ENCODE measurements around the gene ADAMTSL5. TPM values are rescaled to one million over a fixed set of nuclear protein-coding genes. Genes with fewer than 3 reads are reported as not detected.
A peak's percentile ranks its signal among the peaks of the same experiment; 100 is the strongest.

ADAMTSL5 gene
- total and polyA plus RNA-seq, 2 of the 13 experiments (the other 11 are each of a cell fraction or from before 2014, with no cell fraction given) = 0.60 to 2.7 TPM

DNA sequence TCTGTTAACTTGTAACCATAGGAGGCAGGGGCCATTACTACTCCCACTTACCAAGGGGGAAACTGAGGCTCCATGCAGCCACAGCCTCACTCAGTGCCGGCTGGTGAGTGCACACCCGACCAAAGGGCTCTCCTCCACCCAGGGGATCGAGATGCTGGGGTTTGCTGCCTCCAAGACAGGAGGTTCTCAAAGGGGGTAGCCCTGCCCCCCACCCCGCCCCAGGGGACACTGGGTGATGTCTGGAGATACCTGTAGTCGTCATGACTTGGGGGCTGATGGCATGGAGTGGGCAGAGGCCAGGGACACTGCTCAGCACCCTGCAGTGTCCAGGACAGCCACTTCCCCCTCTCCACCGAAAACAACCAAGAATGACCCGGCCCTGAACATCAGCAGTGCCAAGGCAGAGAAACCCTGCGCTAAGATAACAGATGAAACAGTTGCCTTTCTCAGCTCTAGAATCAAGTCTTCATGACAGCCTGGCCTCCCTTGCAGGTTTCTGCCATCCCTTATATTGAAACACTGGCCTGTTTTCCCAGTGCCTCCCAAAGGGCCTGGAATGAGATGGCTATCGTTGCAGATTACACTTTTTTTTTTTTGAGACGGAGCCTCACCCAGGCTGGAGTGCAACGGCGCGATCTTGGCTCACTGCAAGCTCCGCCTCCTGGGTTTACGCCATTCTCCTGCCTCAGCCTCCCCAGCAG, 18.6 kb downstream of the ADAMTSL5 start (continued):
- no peak for TF ChIP-seq HMGXB3 (CRISPR knock-in tag; IDR thresholded peaks at IDR 0.05; ENCODE audit: borderline replicate concordance)
- TF ChIP-seq AGO2 (optimal IDR thresholded peaks at IDR 0.05; ENCODE audit: low read depth, low read length) = peak; percentile 24
- TF ChIP-seq ARID3A (IDR thresholded peaks at IDR 0.05; ENCODE audit: low read depth, low read length) = no peak
- no peak for TF ChIP-seq IRF1 (CRISPR knock-in tag; IDR thresholded peaks at IDR 0.05; ENCODE audit: low read depth)
- 0 out of 2 replicates have a peak, but pooled peaks have one; percentile 47 for TF ChIP-seq TMF1 (CRISPR knock-in tag; IDR thresholded peaks at IDR 0.05; ENCODE audit: low read depth)

All from HepG2 (cell line).